GF-D8 (cell line): Measurements from ENCODE around the gene FOLR1.
"Not testable (repeated sequence)": the region's sequence is repeated elsewhere in the genome, so short reads cannot be mapped to it uniquely, and the experiment has no call there.

Experiments used
- DNase-seq: peaks from one replicate; lab custom pipeline; 2025; lab: John Stamatoyannopoulos, UW

Gene FOLR1

DNA sequence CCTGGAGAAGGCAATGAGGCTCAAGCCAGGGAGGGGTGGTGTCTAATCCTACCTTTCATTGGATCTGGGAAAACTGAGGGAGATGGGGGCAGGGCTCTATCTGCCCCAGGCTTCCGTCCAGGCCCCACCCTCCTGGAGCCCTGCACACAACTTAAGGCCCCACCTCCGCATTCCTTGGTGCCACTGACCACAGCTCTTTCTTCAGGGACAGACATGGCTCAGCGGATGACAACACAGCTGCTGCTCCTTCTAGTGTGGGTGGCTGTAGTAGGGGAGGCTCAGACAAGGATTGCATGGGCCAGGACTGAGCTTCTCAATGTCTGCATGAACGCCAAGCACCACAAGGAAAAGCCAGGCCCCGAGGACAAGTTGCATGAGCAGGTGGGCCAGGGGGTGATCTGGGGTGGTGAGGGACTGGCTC is at the start of gene FOLR1:
TSS of gene FOLR1 (plus strand) at position 180 of the 421 bp plus-strand sequence. CDS start at position 214, 34 bp downstream.
- DNase-seq: no peak

DNA sequence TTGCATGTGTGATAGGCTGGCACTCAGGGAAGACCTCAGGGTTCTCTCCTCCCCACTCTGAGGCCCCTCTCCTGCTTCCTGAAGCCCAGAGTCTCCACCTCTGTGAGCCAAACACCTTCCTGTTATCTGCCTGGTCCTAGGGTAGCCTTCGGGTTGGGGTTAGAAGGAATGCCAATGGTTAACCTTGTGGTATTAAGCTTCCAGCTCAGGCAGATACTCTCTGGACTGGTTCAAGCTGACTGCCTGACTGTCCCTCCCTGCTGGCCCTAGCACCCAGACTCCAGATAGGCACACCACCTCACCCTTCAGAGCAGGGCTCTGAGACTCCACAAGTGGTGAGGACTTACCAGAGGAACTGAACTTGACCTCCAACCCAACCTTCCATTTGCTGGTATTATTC is 49.4 kb upstream of the FOLR1 start:
- DNase-seq: not testable (repeated sequence)

DNA sequence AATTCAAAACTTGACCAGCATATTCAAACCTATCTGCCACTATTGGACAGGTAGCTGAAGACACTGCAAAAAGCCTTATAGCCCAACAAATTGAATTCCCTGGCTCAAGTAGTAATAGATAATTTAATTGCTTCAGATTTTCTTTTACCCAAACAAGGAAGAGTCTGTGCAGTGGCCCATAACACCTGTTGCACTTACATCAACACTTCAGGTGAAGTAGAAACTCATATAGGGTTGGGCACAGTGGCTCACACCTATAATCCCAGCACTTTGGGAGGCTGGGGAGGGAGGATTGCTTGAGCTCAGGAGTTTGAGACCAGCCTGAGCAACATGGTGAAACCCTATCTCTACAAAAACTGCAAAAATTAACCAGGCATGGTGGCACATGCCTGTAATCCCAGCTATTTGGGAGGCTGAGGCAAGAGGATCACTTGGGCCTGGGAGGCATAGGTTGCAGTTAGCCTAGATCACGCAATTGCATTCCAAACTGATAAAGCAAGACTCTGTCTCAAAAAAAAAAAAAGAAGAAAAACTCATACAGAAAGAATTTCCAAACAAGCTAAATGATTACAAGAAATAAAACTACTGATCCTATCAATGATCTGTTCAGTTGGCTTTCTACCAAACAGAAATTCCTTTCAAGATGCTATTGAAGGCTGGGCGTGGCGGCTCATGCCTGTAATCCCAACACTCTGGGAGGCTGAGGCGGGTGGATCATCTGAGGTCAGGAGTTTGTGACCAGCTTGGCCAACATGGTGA is 47.0 kb upstream of the FOLR1 start:
- no peak for DNase-seq

DNA sequence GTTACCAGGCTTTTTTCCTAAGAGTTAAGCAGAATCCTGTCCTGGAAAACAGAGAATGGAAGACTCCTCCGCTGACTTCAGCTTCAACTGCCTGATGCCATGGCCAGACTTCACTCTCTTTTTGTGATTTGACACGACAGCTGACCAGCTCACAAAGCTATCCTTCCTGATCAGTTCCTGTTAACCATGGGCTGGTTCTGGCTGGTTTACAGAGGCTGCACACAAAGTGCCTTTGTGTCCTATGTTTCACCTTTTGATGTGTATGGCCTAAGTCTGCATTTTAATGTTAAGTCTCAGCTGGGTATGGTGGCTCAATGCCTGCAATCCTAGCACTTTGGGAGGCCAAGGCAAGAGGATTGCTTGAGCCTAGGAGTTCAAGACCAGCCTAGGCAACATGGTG is 45.3 kb upstream of the FOLR1 start:
- DNase-seq: no peak

DNA sequence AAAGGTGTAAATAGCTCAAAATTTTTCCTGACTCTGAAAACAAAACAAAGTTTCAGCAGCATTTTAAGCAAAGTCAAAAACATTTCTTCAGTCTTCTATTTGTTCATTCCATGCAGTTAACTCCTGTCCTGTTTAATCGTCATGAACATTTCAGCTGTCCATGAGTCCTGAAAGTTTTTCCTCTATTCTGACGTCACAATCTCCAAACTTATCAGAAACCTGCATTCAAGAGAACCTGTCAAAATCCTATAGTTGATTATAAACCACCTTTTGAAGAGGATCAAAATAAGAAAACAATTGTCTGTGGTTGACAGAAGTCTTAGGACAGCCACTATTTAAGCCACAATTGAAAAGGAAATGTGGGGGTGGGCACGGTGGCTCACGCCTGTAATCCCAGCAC is 41.1 kb upstream of the FOLR1 start:
- no peak for DNase-seq

DNA sequence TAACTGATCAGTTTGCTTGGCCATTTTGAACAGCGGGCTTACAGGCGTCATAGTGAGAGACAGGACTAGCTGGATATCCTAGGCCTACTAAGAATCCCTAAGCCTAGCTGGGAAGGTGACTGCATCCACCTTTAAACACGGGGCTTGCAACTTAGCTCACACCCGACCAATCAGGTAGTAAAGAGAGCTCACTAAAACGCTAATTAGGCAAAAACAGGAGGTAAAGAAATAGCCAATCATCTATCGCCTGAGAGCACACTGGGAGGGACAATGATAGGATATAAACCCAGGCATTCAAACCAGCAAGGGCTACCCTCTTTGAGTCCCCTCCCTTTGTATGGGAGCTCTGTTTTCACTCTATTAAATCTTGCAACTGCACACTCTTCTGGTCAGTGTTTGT is 38.1 kb upstream of the FOLR1 start:
- not testable (repeated sequence) for DNase-seq

DNA sequence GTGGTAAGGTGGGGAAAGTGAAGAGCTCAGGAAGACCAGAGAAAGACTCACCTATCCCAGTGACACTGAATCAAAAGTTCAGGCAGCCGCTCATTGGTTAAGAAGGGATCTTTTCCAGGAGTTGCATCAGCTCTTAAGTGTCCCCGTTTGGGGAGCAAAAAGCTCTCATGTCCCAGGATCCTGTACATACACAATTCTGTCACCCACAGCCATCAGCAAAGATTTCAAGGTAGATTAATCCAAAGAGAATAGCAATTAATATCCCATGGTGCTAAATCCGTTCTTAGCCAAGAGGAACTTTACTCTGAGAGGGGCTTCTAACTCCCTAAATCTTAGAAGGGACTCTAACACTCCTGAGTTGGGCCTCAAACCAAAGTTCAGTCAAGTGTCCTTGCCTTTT is 37.1 kb upstream of the FOLR1 start:
- no peak for DNase-seq

DNA sequence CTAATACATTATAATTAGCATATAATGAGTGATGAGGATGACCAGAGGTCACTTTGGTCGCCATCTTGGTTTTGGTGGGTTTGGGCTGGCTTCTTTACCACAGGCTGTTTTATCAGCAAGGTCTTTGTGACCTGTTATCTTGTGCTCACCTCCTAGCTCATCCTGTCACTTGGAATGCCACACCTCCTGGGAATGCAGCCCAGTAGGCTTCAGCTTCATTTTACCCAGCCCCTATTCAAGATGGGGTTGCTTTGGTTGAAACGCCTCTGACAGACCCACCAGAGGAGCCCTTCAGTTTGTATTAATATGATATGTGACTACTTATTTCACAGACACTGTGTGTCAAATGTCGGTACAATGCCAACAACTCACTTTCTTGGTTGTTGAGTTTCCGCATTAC is 36.2 kb upstream of the FOLR1 start:
- no peak for DNase-seq

DNA sequence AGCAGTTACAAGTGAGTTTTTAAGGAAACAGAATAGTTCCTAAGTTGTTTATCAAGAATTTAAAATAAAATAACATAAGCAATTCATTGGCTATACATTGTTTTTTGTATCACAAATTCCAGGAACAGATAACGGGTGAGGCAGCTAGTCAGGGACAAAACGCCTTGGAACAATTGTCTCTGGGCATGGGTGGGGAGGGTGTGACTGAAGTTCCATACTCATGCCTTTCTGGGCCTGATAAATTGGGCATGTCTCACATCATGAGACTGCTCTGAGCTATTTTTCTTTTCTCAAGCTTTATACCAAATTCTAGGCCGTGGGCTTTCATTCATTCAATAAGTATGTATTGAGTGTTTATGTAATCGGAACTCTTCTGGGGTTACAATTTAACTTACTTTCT is 34.8 kb upstream of the FOLR1 start:
- DNase-seq: no peak

DNA sequence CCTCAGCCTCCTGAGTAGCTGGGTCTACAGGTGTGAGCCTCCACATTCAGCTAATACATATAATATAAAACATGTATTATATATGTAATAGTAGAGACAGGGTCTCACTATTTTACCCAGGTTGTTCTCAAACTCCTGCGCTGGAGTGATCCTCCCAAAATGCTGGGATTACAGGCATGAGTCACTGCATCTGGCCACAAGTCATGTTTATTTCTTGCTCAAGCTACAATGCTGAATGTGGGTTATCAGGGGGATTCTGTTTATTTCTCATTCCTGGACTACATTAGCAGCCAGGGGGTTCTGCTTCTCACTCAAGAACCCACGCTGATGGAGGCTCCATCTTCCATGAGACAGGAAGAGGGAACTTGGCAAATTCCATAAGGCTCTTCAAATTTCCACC is 31.6 kb upstream of the FOLR1 start:
- DNase-seq: no peak

DNA sequence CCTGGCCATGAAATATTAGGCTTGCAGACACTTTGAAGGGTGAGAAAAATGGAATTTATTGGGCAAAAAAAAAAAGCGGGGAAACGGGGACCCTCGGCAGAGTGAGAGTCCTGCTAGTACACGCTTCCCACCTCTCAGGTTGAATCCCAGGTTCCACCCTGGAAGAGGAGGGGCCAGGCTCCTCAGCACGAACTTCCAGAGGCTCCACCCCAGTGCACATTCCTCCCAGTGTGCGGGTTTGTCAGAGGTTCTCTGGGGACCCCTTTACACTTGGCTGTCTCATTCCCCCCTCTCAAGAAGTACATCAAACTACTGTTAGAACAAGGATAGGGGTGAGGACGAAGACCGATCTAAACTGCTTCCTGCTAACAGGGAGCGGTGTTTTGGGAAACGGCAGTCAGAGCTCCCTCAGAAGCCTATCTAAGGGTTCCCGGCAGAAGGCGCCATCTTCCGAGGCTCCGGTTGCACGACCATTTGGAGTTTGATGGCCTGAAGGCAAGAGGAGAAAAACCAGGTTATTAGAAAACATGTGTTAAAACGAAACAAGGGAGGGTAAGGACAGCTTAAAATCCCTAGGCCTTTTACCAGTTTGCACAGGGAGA is 28.9 kb upstream of the FOLR1 start:
- DNase-seq: no peak

DNA sequence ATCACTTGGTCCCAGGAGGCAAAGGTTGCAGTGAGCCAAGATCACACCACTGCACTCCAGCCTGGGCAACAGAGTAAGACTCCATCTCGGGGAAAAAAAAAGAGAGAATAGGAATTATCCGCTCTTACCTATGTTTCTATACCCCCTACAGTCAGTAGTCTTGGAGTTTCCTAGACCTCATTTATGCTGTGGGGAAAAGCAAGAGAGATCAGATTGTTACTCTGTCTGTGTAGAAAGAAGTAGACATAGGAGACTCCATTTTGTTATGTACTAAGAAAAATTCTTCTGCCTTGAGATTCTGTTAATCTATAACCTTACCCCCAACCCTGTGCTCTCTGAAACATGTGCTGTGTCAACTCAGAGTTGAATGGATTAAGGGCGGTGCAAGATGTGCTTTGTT is 27.8 kb upstream of the FOLR1 start:
- DNase-seq: not testable (repeated sequence)

DNA sequence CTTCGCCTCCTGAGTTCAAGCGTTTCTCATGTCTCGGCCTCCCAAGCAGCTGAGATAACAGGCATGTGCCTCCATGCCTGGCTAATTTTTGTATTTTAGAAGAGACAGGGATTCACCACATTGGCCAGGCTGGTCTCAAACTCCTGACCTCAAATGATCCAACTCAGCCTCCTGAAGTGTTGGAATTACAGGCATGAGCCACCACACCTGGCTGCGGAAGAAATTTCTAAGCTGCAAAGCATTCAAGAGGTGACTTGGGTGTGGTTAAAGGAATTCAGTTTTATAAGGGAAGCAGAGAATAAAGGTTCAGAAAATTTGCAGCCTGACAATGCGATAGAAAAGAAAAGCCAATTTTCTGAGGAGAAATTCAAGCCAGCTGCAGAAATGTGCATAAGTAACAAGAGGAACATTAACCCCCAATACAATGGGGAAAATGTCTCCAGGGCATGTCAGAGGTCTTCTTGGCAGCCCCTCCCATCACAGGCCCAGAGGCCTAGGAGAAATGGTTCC is 22.8 kb upstream of the FOLR1 start:
- not testable (repeated sequence) for DNase-seq

DNA sequence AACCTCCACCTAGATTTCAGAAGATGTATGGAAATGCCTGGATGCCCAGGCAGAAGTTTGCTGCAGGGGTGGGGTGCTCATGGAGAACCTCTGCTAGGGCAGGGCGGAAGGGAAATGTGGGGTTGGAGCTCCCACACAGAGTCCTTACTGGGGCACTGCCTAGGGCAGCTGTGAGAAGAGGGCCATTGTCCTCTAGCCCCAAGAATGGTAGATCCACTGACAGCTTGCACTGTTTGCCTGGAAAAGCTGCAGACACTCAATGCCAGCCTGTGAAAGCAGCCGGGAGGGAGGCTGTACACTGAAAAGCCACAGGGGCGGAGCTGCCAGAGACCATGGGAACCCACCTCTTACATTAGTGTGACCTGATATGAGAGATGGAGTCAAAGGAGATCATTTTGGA is 22.2 kb upstream of the FOLR1 start:
- not testable (repeated sequence) for DNase-seq

DNA sequence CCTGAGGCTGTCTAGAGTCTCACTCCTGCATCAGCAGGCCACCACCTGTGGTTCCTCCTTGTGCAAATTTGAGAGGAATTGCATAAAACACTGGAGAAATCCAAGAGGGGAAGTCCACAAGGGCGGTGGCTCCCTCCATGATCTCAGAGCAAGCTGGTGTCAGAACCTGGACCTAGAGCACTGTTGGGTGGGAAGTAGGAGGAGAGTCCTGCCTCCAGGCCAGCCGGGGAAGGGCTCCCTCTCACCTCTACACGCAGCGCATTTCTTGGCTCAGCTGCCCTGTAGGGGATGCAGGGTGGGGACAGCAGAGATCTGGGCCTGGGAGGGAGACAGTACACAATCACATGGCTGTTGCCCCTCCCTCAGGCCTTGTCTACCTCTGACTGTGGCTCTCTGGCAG is 19.9 kb upstream of the FOLR1 start:
- DNase-seq: not testable (repeated sequence)

DNA sequence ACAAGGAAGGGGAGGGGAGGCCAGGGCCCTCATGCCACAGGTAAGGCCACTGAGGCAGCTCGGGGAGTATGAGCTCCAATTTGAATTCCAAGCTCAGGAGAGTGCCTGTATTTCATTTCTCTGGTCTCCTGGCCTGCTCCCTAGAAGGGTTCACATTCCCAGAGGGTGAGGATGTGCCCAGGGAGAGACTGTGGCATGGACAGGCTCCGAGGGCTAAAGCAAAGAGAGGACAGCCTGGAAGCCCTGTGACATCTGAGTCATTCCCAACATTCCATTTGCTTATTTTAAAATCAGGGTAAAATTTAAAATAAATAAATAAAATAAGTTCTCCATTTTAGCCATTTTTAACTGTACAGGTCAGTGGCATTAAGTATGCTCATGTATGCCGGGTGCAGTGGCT is 18.6 kb upstream of the FOLR1 start:
- DNase-seq: no peak

DNA sequence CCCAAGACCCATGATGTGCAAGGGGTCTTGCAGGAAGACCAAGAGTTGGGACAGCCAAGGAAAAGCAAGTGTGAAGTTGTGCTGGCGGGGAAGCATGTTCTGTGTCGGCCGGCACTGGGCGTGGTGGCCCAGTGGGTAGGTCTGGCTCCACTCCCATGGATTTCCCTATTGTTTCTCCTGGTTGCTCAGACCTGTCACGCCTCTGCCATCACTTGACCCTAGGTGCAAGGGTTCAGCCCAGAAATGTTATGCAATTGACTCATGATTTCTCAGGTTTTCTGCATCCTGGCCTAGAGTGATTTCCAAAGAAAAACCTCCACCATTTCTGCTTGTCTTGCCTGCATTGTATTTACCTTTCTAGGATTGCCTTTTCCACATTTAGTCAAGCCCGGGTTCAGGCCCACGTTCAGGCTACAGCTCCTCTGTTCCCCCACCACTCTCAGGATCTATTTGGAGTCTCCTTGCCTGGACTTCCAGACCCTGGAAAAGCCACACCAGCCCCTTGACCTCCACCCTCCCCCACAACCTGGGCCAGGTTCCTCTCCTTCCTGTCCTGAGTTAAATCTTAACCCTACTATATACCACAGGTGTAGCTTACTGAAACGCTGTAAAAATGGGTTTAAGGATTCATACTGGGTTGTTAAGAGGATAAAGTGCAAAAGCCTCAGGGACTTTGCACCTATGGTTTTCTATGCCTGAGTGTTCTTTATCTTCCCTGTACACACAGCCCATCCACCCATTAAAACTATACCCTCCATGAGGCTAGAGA is 17.5 kb upstream of the FOLR1 start:
- DNase-seq: no peak

DNA sequence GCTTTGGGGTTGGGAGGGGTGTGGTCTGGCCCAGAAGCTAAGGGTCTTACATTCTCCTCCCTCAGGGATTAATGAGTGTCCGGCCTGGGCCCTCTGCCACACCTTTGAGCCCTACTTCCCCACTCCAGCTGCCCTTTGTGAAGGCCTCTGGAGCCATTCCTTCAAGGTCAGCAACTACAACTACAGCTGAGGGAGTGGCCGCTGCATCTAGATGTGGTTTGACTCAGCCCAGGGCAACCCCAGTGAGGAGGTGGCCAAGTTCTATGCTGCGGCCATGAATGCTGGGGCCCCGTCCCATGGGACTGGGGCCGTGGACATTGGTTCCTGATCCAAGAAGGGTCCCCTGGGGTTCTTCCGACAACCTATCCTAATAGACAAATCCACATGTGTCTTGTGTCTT is 14.3 kb upstream of the FOLR1 start:
- DNase-seq: no peak

DNA sequence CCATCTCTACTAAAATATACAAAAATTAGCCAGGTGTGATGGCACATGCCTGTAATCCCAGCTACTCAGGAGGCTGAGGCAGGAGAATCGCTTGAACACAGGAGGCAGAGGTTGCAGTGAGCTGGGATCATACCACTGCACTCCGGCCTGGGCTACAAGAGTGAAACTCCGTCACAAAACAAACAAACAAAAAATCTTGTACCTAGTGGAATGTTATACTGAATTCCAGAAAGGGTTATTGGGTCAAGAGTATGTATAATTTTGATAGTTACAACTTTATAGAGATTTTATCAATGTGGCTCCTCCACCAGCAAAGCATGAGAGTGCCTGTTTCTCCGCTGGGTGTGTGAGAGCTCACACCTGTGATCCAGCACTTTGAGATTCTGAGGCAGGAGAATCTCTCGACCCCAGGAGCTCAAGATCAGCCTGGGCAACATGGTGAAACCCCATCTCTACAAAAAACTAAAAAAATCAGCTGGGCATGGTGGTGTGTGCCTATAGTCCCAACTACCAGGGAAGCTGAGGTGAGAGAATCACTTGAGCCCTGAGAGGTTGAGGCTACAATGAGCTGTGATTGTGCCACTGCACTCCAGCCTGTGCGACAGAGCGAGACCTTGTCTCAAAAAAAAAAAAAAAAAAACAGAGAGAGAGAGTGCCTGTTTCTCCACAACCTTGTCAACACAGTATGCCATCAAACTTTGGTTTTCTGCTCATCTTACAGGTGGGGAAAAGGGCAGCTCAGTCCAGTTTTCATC is 12.7 kb upstream of the FOLR1 start:
- no peak for DNase-seq

DNA sequence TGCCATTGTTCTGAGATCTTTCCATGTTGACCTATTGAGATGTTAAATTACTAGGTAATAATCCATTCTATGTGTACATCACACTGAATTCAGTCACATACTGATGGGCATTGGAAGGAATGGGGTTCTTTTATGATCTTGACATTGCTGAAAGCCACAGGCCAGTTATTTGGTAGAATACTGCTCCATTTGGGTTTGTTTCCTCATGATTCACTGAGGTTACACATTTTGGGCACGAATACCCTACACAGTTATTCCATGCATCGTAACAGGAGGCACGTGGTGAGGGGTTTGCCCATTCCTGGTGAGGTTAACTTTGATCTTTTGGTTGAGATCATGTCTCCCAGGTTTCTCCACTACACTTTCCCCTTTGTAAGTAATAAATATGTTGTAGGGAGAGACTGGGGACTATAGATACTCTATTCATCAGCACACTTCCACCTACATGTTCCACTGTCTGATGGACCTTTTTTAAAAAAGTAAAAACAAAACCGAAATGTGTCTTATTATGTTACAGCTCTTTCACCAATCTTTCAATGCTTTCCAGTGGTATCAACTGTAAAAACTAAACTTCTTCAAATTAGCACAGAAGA is 12.0 kb upstream of the FOLR1 start:
- DNase-seq: no peak

DNA sequence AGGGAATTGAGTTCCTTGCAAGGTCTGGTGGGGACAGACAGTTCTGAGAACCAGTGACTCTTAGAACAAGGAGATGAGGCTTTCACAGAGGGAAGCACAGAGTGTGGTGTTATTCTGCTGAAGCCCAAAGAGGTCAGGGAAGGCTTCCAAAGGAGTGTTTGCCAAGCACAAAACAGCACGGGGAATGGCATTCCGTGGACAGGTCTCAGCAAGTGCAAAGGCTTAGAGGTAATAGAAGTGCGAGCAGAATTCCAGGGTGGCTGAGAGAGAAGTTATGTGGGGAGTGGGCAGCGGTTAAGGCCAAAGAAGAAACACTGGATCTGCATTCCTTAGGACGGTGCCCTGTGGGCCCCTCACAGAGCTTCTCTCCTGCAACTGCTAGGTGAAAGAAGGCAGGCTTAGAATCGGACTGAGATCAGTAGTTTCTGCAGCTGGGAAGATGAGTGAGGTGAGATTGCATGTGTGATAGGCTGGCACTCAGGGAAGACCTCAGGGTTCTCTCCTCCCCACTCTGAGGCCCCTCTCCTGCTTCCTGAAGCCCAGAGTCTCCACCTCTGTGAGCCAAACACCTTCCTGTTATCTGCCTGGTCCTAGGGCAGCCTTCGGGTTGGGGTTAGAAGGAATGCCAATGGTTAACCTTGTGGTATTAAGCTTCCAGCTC is 10.9 kb upstream of the FOLR1 start:
- DNase-seq: not testable (repeated sequence)
